K562 (cell line): Measurements from ENCODE around the gene SAPCD1. TPM values are rescaled to one million over a fixed set of nuclear protein-coding genes. Genes with fewer than 3 reads are reported as not detected.
A peak's percentile ranks its signal among the peaks of the same experiment; 100 is the strongest.

Experiments used
- BCL6 ChIP-seq: fragments of 250-450 bp; sonication (Bioruptor Pico); IDR thresholded peaks from 2 replicates; pipeline ENCODE4 v1.4.0; 2020
- BRCA1 ChIP-seq, 2 experiments: fragments of 450-650 bp in 1 of 2; sonication (generic) in 1 of 2; formaldehyde crosslinking in 1 of 2; IDR thresholded peaks; 2 replicates each; pipeline versions ENCODE4 v1.5.0 to v1.6.1; 2017 to 2020; ENCODE audit warnings: mild to moderate bottlenecking in 1 of 2, missing genetic modification reagents in 1 of 2
- DACH1 ChIP-seq: fragments of 450-650 bp; IDR thresholded peaks from 2 replicates; pipeline ENCODE4 v1.6.1; 2018; ENCODE audit not compliant: partially characterized antibody
- DPF2 ChIP-seq: fragments of 450-650 bp; IDR thresholded peaks from 2 replicates; pipeline ENCODE4 v1.6.1; 2016
- FOXJ2 ChIP-seq: fragments of 200-800 bp; sonication (Bioruptor generic); IDR thresholded peaks from 2 replicates; pipeline ENCODE4 v1.6.1; 2016; ENCODE audit warnings: missing genetic modification characterization, missing compliant biosample characterization
- HNRNPLL ChIP-seq: fragments of 200-400 bp; formaldehyde crosslinking; IDR thresholded peaks from 2 replicates; pipeline ENCODE4 v1.6.1; 2017; ENCODE audit warnings: low read length, low read depth, mild to moderate bottlenecking; ENCODE audit not compliant: poor library complexity, severe bottlenecking
- KAT7 ChIP-seq: sonication (generic); formaldehyde crosslinking; IDR thresholded peaks from 2 replicates; pipeline ENCODE4 v1.8.0; 2022; ENCODE audit warnings: missing genetic modification reagents, mild to moderate bottlenecking, borderline replicate concordance
- MAZ ChIP-seq, 2 experiments: fragments of 450-650 bp in 1 of 2; sonication (generic) in 1 of 2; formaldehyde crosslinking; IDR thresholded peaks in 1 of 2; conservative IDR thresholded peaks in 1 of 2; 2 replicates each; pipeline versions ENCODE4 v1.4.0 to v1.5.0; 2020; ENCODE audit warnings: mild to moderate bottlenecking in 1 of 2, missing genetic modification reagents in 1 of 2
- PRPF4 ChIP-seq: fragments of 200-400 bp; formaldehyde crosslinking; IDR thresholded peaks from one replicate; pipeline ENCODE4 v1.6.1; 2017; ENCODE audit warnings: low read length, low read depth, mild to moderate bottlenecking; ENCODE audit not compliant: insufficient read depth, poor library complexity, severe bottlenecking
- RBM14 ChIP-seq: fragments of 200-400 bp; formaldehyde crosslinking; IDR thresholded peaks from 2 replicates; pipeline ENCODE4 v1.6.1; 2018; ENCODE audit warnings: low read depth, mild to moderate bottlenecking, low read length, moderate library complexity, borderline replicate concordance; ENCODE audit not compliant: insufficient read depth
- RUNX1 ChIP-seq: sonication (generic); IDR thresholded peaks from 2 replicates; pipeline ENCODE4 v1.6.1; 2016; ENCODE audit warnings: antibody characterized with exemption, low read depth
- SNRNP70 ChIP-seq: fragments of 200-400 bp; formaldehyde crosslinking; optimal IDR thresholded peaks from 2 replicates; pipeline ENCODE3; 2017; ENCODE audit warnings: low read depth, low read length
- TRIM24 ChIP-seq, 2 experiments: fragments of 450-650 bp; IDR thresholded peaks; 2 replicates each; pipeline ENCODE4 v1.6.1; 2016
- VEZF1 ChIP-seq: fragments of 200-800 bp; sonication (Bioruptor generic); IDR thresholded peaks from 2 replicates; pipeline ENCODE4 v1.6.1; 2017; ENCODE audit warnings: missing genetic modification characterization, missing compliant biosample characterization
- ZKSCAN8 ChIP-seq: fragments of 200-800 bp; sonication (Bioruptor generic); IDR thresholded peaks from 2 replicates; pipeline ENCODE4 v1.6.1; 2016; ENCODE audit warnings: missing genetic modification characterization, missing compliant biosample characterization
- ZMIZ1 ChIP-seq, 2 experiments: fragments of 150-350 bp in 1 of 2; IDR thresholded peaks; 2 replicates each; pipeline ENCODE4 v1.6.1; 2012 to 2016; ENCODE audit warnings: low read depth in 2 of 2, low read length in 2 of 2, mild to moderate bottlenecking in 1 of 2, moderate library complexity in 1 of 2
- ZNF143 ChIP-seq: sonication (generic); formaldehyde crosslinking; IDR thresholded peaks from 2 replicates; pipeline ENCODE4 v1.9.0; 2022; ENCODE audit warnings: mild to moderate bottlenecking, missing genetic modification reagents
- polyA plus RNA-seq, 8 experiments: library from polyadenylated mRNA; depleted of rRNA in 4 of 8; stranded (reverse) in 5 of 8; unstranded in 3 of 8; fragments of >200 nt; fragmentation: Nextera tagmentation in 2 of 8; fragmentation: Illumina TruSeq in 1 of 8; extraction: Ambion mirVana in 2 of 8; extraction: Trizol in 1 of 8; gene quantifications; 2 replicates each; pipeline versions ENCODE4 v1.2.1 to v1.2.3, GENCODE V29; 2011 to 2014; ENCODE audit warnings: inconsistent platforms in 1 of 8, missing spikeins in 1 of 8
- total RNA-seq, 7 experiments: library from RNA; depleted of rRNA in 6 of 7; stranded (reverse); fragments of >200 nt in 6 of 7; fragmentation: Illumina TruSeq in 2 of 7; extraction: Trizol in 2 of 7; gene quantifications; 2 replicates each; pipeline versions ENCODE4 v1.2.1 to v1.2.3, GENCODE V29; 2011 to 2021; ENCODE audit warnings: low replicate concordance in 1 of 7
- TF ChIP-seq, protein P1 (sequence below), 2 experiments: fragments of 250-450 bp in 1 of 2; fragments of 450-650 bp in 1 of 2; sonication (Bioruptor Pico) in 1 of 2; IDR thresholded peaks; 2 replicates each; pipeline versions ENCODE4 v1.6.1 to v1.8.0; 2016 to 2021; ENCODE audit warnings: mild to moderate bottlenecking in 2 of 2, moderate library complexity in 2 of 2, missing compliant biosample characterization in 1 of 2, missing genetic modification characterization in 1 of 2
- TF ChIP-seq, protein P2 (sequence below): fragments of 450-650 bp; IDR thresholded peaks from 2 replicates; pipeline ENCODE4 v1.6.1; 2017; ENCODE audit warnings: antibody characterized with exemption

SAPCD1 gene
- total and polyA plus RNA-seq, 9 of the 15 experiments (the other 6 are each of a cell fraction or from before 2014, with no cell fraction given), result 2.6 to 30.2 (median 7.4) TPM

DNA sequence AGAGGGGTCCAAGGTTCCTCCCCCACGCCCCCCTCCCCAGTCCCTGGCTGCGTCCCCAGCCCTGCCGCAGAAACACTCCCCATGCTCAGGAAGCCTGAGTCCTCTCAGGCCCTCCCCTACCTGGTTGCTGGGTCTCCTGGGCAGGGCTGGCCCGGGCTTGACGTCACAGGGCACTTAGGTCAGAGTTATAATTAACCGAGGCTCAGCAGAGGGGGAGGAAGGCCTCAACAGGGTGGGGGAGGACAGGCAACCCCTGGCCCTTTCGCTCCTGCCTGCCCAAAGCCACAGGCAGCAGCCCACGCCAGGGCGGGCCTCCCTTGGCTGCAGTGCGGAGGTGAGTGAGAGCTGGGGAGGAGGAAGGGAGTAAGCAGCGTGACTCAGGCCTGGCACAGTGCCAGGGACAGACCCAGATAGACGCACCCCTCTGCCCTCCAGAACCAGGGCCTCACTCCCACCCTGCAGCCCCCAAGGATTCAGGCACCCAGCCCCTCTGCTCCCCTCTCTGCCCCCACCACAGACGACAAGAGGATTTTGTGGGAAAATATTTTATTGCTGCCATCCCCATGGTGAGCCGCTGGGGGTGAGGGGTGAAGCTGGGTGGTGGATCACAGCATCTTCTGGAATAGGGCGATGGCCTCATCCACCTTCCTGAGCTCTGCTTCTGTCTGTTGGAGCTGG is 14.7 kb downstream of the SAPCD1 start, which contains the start of gene VWA7 (continued):
- TF ChIP-seq, protein P1, sequence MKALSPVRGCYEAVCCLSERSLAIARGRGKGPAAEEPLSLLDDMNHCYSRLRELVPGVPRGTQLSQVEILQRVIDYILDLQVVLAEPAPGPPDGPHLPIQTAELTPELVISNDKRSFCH (CRISPR knock-in tag; IDR thresholded peaks at IDR 0.05), result no peak
- TF ChIP-seq, protein P1 (tag; IDR thresholded peaks at IDR 0.05), result peak; percentile 96
- TF ChIP-seq ZKSCAN8 (CRISPR knock-in tag) (no peak), DPF2 (peak; percentile 99), ZNF143 (CRISPR knock-in tag) (peak; percentile 55; the same call in 1 of the 2 replicates), VEZF1 (CRISPR knock-in tag) (peak; percentile 99), PRPF4 (no peak), FOXJ2 (tag) (peak; percentile 54), TRIM24 (IDR thresholded peaks at IDR 0.05) (peak; percentile 91 to 92), DACH1 (peak; percentile 76), HNRNPLL (peak; percentile 52), BRCA1 (IDR thresholded peaks at IDR 0.05) (no peak), BRCA1 (CRISPR knock-in tag; IDR thresholded peaks at IDR 0.05) (no peak), BCL6 (CRISPR knock-in tag) (0 out of 2 replicates have a peak, but pooled peaks have one; percentile 38), MAZ (CRISPR knock-in tag; conservative IDR thresholded peaks at IDR 0.05 in 1 of 2, IDR thresholded peaks at IDR 0.05 in 1 of 2) (peak; percentile 99), ZMIZ1 (IDR thresholded peaks at IDR 0.05; ENCODE audit: low read depth in 2 of 2, low read length in 2 of 2) (peak in 1 of 2 experiments; percentile 84; a peak in 2 of 4 replicates), KAT7 (CRISPR knock-in tag) (no peak), RBM14 (0 out of 2 replicates have a peak, but pooled peaks have one; percentile 26), SNRNP70 (peak; percentile 78), RUNX1 (peak; percentile 89; the same call in 1 of the 2 replicates)
- TF ChIP-seq, protein P2, sequence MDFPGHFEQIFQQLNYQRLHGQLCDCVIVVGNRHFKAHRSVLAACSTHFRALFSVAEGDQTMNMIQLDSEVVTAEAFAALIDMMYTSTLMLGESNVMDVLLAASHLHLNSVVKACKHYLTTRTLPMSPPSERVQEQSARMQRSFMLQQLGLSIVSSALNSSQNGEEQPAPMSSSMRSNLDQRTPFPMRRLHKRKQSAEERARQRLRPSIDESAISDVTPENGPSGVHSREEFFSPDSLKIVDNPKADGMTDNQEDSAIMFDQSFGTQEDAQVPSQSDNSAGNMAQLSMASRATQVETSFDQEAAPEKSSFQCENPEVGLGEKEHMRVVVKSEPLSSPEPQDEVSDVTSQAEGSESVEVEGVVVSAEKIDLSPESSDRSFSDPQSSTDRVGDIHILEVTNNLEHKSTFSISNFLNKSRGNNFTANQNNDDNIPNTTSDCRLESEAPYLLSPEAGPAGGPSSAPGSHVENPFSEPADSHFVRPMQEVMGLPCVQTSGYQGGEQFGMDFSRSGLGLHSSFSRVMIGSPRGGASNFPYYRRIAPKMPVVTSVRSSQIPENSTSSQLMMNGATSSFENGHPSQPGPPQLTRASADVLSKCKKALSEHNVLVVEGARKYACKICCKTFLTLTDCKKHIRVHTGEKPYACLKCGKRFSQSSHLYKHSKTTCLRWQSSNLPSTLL, result no peak
